Myometrial cell (primary cell): ENCODE measurements around the gene LAP3. TPM values are rescaled to one million over a fixed set of nuclear protein-coding genes. Genes with fewer than 3 reads are reported as not detected.

Experiments
- total RNA-seq: library from RNA; depleted of rRNA; stranded (reverse); fragments of >200 nt; gene quantifications from 2 replicates; pipeline ENCODE4 v1.2.3, GENCODE V29; 2015

LAP3 gene
- total RNA-seq, result 80.5 and 83.3 TPM in 2 replicates

GRCh38 chr4:17576932-17577664 lies at the start of gene LAP3:
TSS of gene LAP3 (plus strand) at chr4:17577198. CDS start at chr4:17577466, 268 bp downstream.

GRCh38 chr4:17614416-17615299 lies 37.7 kb downstream of the LAP3 start, which contains the start of gene MED28:
TSS of gene MED28 (plus strand) at chr4:17614641. CDS start at chr4:17614655, 14 bp downstream.

Other genes with a start within 250 kb of the LAP3 start
- 7.5 and 15.4 TPM in 2 replicates for gene QDPR, start 65.1 kb upstream of the LAP3 start, total RNA-seq
- gene CLRN2, start 62.0 kb upstream of the LAP3 start, total RNA-seq, result not detected in 2 replicates
- 4.3 and 8.7 TPM in 2 replicates for gene MED28, start 37.4 kb downstream of the LAP3 start, total RNA-seq
- gene FAM184B, start 204.4 kb downstream of the LAP3 start, total RNA-seq, result not detected in 2 replicates
- gene DCAF16, start 233.6 kb downstream of the LAP3 start, total RNA-seq, result 12.4 and 22.0 TPM in 2 replicates
- 17.9 and 24.8 TPM in 2 replicates for gene NCAPG, start 233.8 kb downstream of the LAP3 start, total RNA-seq